Lower lobe of right lung (tissue), 2 donors: ENCODE data around the gene ALS2. TPM values are rescaled to one million over a fixed set of nuclear protein-coding genes. Genes with fewer than 3 reads are reported as not detected.
"Not testable (repeated sequence)": the region's sequence is repeated elsewhere in the genome, so short reads cannot be mapped to it uniquely, and the experiment has no call there.

Source experiments
- ATAC-seq, 2 donors: fragments of 200-7000 bp; cut with Tn5 transposase; one replicate each; pipeline ENCODE4 v1.9.1; 2020 to 2022; ENCODE audit warnings: mild to moderate bottlenecking in 2 of 2, moderate library complexity in 2 of 2
- DNase-seq: peaks from one replicate; pipeline ENCODE4 v3.0.0-alpha.2; 2020
- H3K27ac ChIP-seq: fragments of 200-600 bp; one replicate; pipeline ENCODE4 v1.8.0; 2022
- H3K27me3 ChIP-seq: fragments of 200-600 bp; one replicate; pipeline ENCODE4 v1.8.0; 2022; ENCODE audit warnings: low read depth
- H3K36me3 ChIP-seq: fragments of 200-600 bp; one replicate; pipeline ENCODE4 v1.8.0; 2022; ENCODE audit warnings: mild to moderate bottlenecking
- H3K4me1 ChIP-seq: fragments of 200-600 bp; one replicate; pipeline ENCODE4 v1.8.0; 2022
- H3K4me3 ChIP-seq: fragments of 200-600 bp; one replicate; pipeline ENCODE4 v1.8.0; 2022; ENCODE audit warnings: mild to moderate bottlenecking
- H3K9me3 ChIP-seq: fragments of 200-600 bp; one replicate; pipeline ENCODE4 v1.8.0; 2022
- intact Hi-C: fragments of 100-400 bp; cut with DNase I; formaldehyde crosslinking; loops from one replicate; pipeline ENCODE4 v1.11.0; 2022
- total RNA-seq: library from RNA; stranded (reverse); fragmentation: NEBNext Ultra II Directional; extraction: Animal tissue kit (Norgen Biotek cat#: 25700); gene quantifications from one replicate; pipeline ENCODE4 v1.2.1, GENCODE V29; 2021
- TF ChIP-seq, protein P1 (sequence below): fragments of 200-600 bp; IDR thresholded peaks from one replicate; pipeline ENCODE4 v1.8.0; 2022; ENCODE audit warnings: antibody characterized with exemption, mild to moderate bottlenecking
- donor health status: DM: no; HTN: yes; CAD: no; lungs with severe emphysema.

ALS2 gene
- total RNA-seq, 1 donor from 2014 or later, result 24.7 TPM

DNA sequence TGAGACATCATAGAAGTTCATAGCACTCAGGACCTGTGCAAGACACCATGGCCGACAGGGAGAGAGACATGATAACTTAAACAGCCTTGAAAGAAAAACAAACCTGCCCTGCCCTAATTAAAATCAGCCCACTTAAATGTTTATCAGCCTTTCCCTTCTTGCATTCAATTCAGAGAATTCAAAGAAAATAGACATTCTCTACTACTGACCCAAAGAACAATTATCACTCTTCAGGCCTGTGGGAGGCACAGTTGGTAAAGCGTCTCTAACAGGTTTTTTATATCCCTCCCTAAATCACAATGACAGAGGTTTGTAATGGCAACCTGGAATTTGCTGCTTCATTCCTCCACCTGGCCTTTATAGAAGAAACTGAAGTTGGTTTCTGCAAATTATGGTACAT is 27.3 kb upstream of the ALS2 start:
- no peak for DNase-seq
- TF ChIP-seq, protein P1, sequence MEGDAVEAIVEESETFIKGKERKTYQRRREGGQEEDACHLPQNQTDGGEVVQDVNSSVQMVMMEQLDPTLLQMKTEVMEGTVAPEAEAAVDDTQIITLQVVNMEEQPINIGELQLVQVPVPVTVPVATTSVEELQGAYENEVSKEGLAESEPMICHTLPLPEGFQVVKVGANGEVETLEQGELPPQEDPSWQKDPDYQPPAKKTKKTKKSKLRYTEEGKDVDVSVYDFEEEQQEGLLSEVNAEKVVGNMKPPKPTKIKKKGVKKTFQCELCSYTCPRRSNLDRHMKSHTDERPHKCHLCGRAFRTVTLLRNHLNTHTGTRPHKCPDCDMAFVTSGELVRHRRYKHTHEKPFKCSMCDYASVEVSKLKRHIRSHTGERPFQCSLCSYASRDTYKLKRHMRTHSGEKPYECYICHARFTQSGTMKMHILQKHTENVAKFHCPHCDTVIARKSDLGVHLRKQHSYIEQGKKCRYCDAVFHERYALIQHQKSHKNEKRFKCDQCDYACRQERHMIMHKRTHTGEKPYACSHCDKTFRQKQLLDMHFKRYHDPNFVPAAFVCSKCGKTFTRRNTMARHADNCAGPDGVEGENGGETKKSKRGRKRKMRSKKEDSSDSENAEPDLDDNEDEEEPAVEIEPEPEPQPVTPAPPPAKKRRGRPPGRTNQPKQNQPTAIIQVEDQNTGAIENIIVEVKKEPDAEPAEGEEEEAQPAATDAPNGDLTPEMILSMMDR, result no peak
- H3K27me3 ChIP-seq, result no peaks in the 10 kb centered on the region
- H3K4me3 ChIP-seq, result no peak overlapping the region
- H3K27ac ChIP-seq, result peak overlapping the region; percentile 6
- intact Hi-C loops, result no loop called here
- no peaks in the 10 kb centered on the region for H3K36me3 ChIP-seq
- peaks cover 6% of the 10 kb centered on the region for H3K4me1 ChIP-seq
- H3K9me3 ChIP-seq, result no peaks in the 10 kb centered on the region
- no peak for ATAC-seq

- intact Hi-C loops, result no loop called here
- H3K4me1 ChIP-seq, result peaks cover 6% of the 10 kb centered on the region
- H3K4me3 ChIP-seq, result no peak overlapping the region
- DNase-seq (no peak), ATAC-seq (no peak)
- H3K27me3 ChIP-seq, result no peaks in the 10 kb centered on the region
- TF ChIP-seq, protein P1, result no peak
- H3K9me3 ChIP-seq, result no peaks in the 10 kb centered on the region
- no peaks in the 10 kb centered on the region for H3K36me3 ChIP-seq
- peak overlapping the region; percentile 6 for H3K27ac ChIP-seq
Observed at GRCh38 chr2:201807452-201807999, 26.8 kb upstream of the ALS2 start.

GRCh38 chr2:201806442-201807170 is 25.9 kb upstream of the ALS2 start, which contains the start of gene CDK15:
CDK15 (plus strand) TSS chr2:201806537; CDS start chr2:201806665, 128 bp downstream.
- Histone ChIP-seq H3K4me3 (no peak within 1 kb of the TSS), H3K4me1 (peaks cover 6% of the 10 kb centered on the region), H3K27ac (peak within 1 kb of the TSS; percentile 6), H3K36me3 (no peaks in the 10 kb centered on the region), H3K9me3 (no peaks in the 10 kb centered on the region), H3K27me3 (no peaks in the 10 kb centered on the region)
- intact Hi-C loops, result no loop called here
- TF ChIP-seq, protein P1, result no peak
- DNase-seq, result no peak
- ATAC-seq, result no peak

GRCh38 chr2:201798914-201799285 is 18.2 kb upstream of the ALS2 start:
- H3K36me3 ChIP-seq, H3K27ac ChIP-seq, H3K4me3 ChIP-seq, DNase-seq, H3K9me3 ChIP-seq, H3K4me1 ChIP-seq, intact Hi-C loops, ATAC-seq, H3K27me3 ChIP-seq: not testable (repeated sequence)

DNA sequence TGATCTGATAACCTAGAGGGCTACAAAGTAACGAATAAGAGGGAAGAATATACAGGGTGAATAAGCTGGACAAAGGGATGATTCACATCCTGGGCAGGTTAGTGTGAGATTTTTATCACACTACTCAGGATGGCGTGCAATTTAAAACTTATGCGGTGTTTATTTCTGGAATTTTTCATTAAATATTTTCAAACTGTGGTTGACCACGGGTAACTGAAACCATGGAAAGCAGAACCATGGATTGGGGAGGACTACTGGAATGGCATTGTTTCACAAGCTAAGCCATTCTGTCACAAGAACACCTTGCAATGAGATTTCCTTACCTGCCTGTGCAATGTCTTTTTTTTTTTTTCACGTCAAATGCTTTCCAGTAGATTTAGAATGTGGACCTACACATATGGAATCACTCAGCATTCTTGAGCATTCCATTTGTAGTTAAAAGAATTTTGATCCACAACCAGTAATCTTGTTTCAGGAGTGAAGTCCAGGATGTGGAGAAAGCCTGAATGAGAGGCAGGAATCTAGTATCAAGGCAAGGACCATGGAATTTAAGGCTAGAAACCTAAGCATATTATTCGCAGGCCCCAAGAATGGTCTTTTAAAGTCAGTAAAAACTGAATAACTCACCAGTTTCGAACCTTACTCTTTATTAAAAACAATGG is 17.6 kb upstream of the ALS2 start:
- H3K27ac ChIP-seq, result no peak overlapping the region
- H3K4me1 ChIP-seq, result no peaks in the 10 kb centered on the region
- H3K27me3 ChIP-seq, result no peaks in the 10 kb centered on the region
- intact Hi-C loops, result no loop called here
- no peaks in the 10 kb centered on the region for H3K9me3 ChIP-seq
- ATAC-seq (no peak), DNase-seq (no peak)
- H3K4me3 ChIP-seq, result no peak overlapping the region
- TF ChIP-seq, protein P1, result no peak
- no peaks in the 10 kb centered on the region for H3K36me3 ChIP-seq
